GM12801 (cell line): Measurements from ENCODE around the gene PLCB1.

ENCODE experiments used
- TF ChIP-seq, protein P1 (sequence below): IDR thresholded peaks from one replicate; pipeline ENCODE4 v1.5.1; 2011; ENCODE audit warnings: control low read depth; ENCODE audit not compliant: insufficient read length; ENCODE audit errors: extremely low read depth

The PLCB1 gene

GRCh38 chr20:8104252-8104651, 27.8 kb upstream of the PLCB1 start:
- TF ChIP-seq, protein P1, sequence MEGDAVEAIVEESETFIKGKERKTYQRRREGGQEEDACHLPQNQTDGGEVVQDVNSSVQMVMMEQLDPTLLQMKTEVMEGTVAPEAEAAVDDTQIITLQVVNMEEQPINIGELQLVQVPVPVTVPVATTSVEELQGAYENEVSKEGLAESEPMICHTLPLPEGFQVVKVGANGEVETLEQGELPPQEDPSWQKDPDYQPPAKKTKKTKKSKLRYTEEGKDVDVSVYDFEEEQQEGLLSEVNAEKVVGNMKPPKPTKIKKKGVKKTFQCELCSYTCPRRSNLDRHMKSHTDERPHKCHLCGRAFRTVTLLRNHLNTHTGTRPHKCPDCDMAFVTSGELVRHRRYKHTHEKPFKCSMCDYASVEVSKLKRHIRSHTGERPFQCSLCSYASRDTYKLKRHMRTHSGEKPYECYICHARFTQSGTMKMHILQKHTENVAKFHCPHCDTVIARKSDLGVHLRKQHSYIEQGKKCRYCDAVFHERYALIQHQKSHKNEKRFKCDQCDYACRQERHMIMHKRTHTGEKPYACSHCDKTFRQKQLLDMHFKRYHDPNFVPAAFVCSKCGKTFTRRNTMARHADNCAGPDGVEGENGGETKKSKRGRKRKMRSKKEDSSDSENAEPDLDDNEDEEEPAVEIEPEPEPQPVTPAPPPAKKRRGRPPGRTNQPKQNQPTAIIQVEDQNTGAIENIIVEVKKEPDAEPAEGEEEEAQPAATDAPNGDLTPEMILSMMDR: no peak

GRCh38 chr20:8115436-8115835, 16.6 kb upstream of the PLCB1 start:
- TF ChIP-seq, protein P1: no peak

DNA sequence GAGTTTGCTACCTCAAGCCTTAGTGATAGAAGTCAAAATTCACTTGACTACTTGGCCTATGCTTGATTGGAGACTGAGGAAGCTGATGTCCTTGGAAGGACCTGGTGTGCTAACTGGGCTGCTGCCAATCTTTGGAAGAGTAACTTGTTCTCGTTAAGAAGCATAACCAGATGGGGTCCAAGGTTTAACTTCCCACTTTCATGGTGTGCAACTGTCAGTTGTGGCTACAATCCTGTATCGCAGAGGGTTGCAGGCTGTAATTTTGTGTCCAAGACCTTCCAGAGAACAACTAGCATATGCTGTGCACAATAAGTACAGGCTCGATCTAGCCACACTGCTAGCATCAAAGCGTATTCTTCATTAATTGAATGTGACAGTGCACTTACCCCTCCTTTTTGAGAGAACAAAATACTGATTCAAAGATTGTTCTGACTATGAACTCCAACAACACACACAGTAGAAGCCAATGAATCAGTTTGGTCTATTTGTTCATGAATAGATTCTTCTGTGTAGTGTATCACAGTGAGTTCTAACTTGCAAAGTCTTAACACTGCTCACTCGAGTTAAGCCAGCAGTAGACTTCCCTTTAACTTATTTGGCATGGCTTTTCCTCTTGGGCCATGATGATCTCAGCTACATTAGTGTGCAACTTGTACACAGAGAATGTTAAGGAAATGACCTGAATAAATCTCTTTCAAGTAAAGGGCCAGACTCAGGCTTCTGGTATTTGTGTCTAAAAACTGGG, 15.8 kb upstream of the PLCB1 start:
- TF ChIP-seq, protein P1: no peak

- TF ChIP-seq, protein P1: no peak
Measured at GRCh38 chr20:8117636-8118035, 14.4 kb upstream of the PLCB1 start.

GRCh38 chr20:8118039-8118438, 14.0 kb upstream of the PLCB1 start:
- TF ChIP-seq, protein P1: no peak

- TF ChIP-seq, protein P1: no peak
Measured at GRCh38 chr20:8118760-8119159, 13.3 kb upstream of the PLCB1 start.

GRCh38 chr20:8121666-8122065, 10.4 kb upstream of the PLCB1 start:
- TF ChIP-seq, protein P1: no peak
